ENCODE measurements around the gene TBX1. TPM values are rescaled to one million over a fixed set of nuclear protein-coding genes. Genes with fewer than 3 reads are reported as not detected.

The TBX1 gene
- total RNA-seq, 2 donors from 2014 or later: 0.12 TPM; not detected in 1

GRCh38 chr22:19806213-19807160, 45.9 kb downstream of the TBX1 start:
- DNase-seq: no peak
- H3K36me3 Mint-ChIP-seq (ENCODE audit: insufficient read depth in 2 of 2): no peaks in the 10 kb centered on the region
- H3K27me3 Mint-ChIP-seq (ENCODE audit: low read depth): no peaks in the 10 kb centered on the region
- H3K27ac Mint-ChIP-seq: no peak overlapping the region
- no peak overlapping the region for H3K4me3 Mint-ChIP-seq
- ATAC-seq (replicated peaks in 1 of 2): no peak
- H3K9me3 Mint-ChIP-seq: no peaks in the 10 kb centered on the region
- H3K4me1 Mint-ChIP-seq (ENCODE audit: low read depth): no peaks in the 10 kb centered on the region

GRCh38 chr22:19807161-19807913, 46.8 kb downstream of the TBX1 start:
- no peak overlapping the region for H3K27ac Mint-ChIP-seq
- H3K4me3 Mint-ChIP-seq: no peak overlapping the region
- no peaks in the 10 kb centered on the region for H3K4me1 Mint-ChIP-seq (ENCODE audit: low read depth)
- H3K9me3 Mint-ChIP-seq: no peaks in the 10 kb centered on the region
- no peak for DNase-seq
- no peak for ATAC-seq (replicated peaks in 1 of 2)
- H3K27me3 Mint-ChIP-seq (ENCODE audit: low read depth): no peaks in the 10 kb centered on the region
- no peaks in the 10 kb centered on the region for H3K36me3 Mint-ChIP-seq (ENCODE audit: insufficient read depth in 2 of 2)

- Mint-ChIP-seq H3K27me3 (ENCODE audit: low read depth) (no peaks in the 10 kb centered on the region), H3K4me1 (ENCODE audit: low read depth) (no peaks in the 10 kb centered on the region), H3K27ac (no peak overlapping the region), H3K4me3 (no peak overlapping the region), H3K36me3 (ENCODE audit: insufficient read depth in 2 of 2) (no peaks in the 10 kb centered on the region), H3K9me3 (no peaks in the 10 kb centered on the region)
- no peak for DNase-seq
- ATAC-seq (replicated peaks in 1 of 2): no peak
Observed at GRCh38 chr22:19807914-19808872, 47.6 kb downstream of the TBX1 start.

GRCh38 chr22:19808873-19809478, 48.4 kb downstream of the TBX1 start:
- Mint-ChIP-seq H3K9me3 (no peaks in the 10 kb centered on the region), H3K27me3 (ENCODE audit: low read depth) (no peaks in the 10 kb centered on the region), H3K4me3 (no peak overlapping the region), H3K4me1 (ENCODE audit: low read depth) (no peaks in the 10 kb centered on the region), H3K36me3 (ENCODE audit: insufficient read depth in 2 of 2) (no peaks in the 10 kb centered on the region), H3K27ac (no peak overlapping the region)
- no peak for DNase-seq
- ATAC-seq (replicated peaks in 1 of 2): no peak

- H3K9me3 Mint-ChIP-seq: no peaks in the 10 kb centered on the region
- no peak overlapping the region for H3K4me3 Mint-ChIP-seq
- no peak for DNase-seq
- H3K27me3 Mint-ChIP-seq (ENCODE audit: low read depth): no peaks in the 10 kb centered on the region
- H3K4me1 Mint-ChIP-seq (ENCODE audit: low read depth): no peaks in the 10 kb centered on the region
- H3K36me3 Mint-ChIP-seq (ENCODE audit: insufficient read depth in 2 of 2): no peaks in the 10 kb centered on the region
- ATAC-seq (replicated peaks in 1 of 2): no peak
- no peak overlapping the region for H3K27ac Mint-ChIP-seq
Observed at GRCh38 chr22:19809741-19810140, 49.2 kb downstream of the TBX1 start.

GRCh38 chr22:19810381-19811201, 50.0 kb downstream of the TBX1 start:
- no peaks in the 10 kb centered on the region for H3K4me1 Mint-ChIP-seq (ENCODE audit: low read depth)
- DNase-seq (no peak), ATAC-seq (replicated peaks in 1 of 2) (peak; percentile 34 to 52)
- H3K27me3 Mint-ChIP-seq (ENCODE audit: low read depth): no peaks in the 10 kb centered on the region
- no peak overlapping the region for H3K27ac Mint-ChIP-seq
- no peaks in the 10 kb centered on the region for H3K36me3 Mint-ChIP-seq (ENCODE audit: insufficient read depth in 2 of 2)
- H3K4me3 Mint-ChIP-seq: no peak overlapping the region
- H3K9me3 Mint-ChIP-seq: no peaks in the 10 kb centered on the region

GRCh38 chr22:19811211-19811621, 50.6 kb downstream of the TBX1 start:
- no peaks in the 10 kb centered on the region for H3K4me1 Mint-ChIP-seq (ENCODE audit: low read depth)
- no peak for ATAC-seq (replicated peaks in 1 of 2)
- H3K4me3 Mint-ChIP-seq: no peak overlapping the region
- no peak for DNase-seq
- no peaks in the 10 kb centered on the region for H3K36me3 Mint-ChIP-seq (ENCODE audit: insufficient read depth in 2 of 2)
- no peaks in the 10 kb centered on the region for H3K27me3 Mint-ChIP-seq (ENCODE audit: low read depth)
- H3K9me3 Mint-ChIP-seq: no peaks in the 10 kb centered on the region
- no peak overlapping the region for H3K27ac Mint-ChIP-seq

GRCh38 chr22:19811811-19812771, 51.5 kb downstream of the TBX1 start:
- no peak overlapping the region for H3K4me3 Mint-ChIP-seq
- H3K36me3 Mint-ChIP-seq (ENCODE audit: insufficient read depth in 2 of 2): no peaks in the 10 kb centered on the region
- H3K27me3 Mint-ChIP-seq (ENCODE audit: low read depth): no peaks in the 10 kb centered on the region
- DNase-seq: no peak
- no peak for ATAC-seq (replicated peaks in 1 of 2)
- H3K9me3 Mint-ChIP-seq: no peaks in the 10 kb centered on the region
- H3K27ac Mint-ChIP-seq: no peak overlapping the region
- no peaks in the 10 kb centered on the region for H3K4me1 Mint-ChIP-seq (ENCODE audit: low read depth)

GRCh38 chr22:19812910-19813309, 52.3 kb downstream of the TBX1 start:
- no peaks in the 10 kb centered on the region for H3K4me1 Mint-ChIP-seq (ENCODE audit: low read depth)
- no peaks in the 10 kb centered on the region for H3K36me3 Mint-ChIP-seq (ENCODE audit: insufficient read depth in 2 of 2)
- H3K27me3 Mint-ChIP-seq (ENCODE audit: low read depth): no peaks in the 10 kb centered on the region
- H3K27ac Mint-ChIP-seq: no peak overlapping the region
- H3K9me3 Mint-ChIP-seq: no peaks in the 10 kb centered on the region
- ATAC-seq (replicated peaks in 1 of 2) (no peak), DNase-seq (no peak)
- no peak overlapping the region for H3K4me3 Mint-ChIP-seq

- Mint-ChIP-seq H3K27ac (no peak overlapping the region), H3K9me3 (no peaks in the 10 kb centered on the region), H3K4me1 (ENCODE audit: low read depth) (no peaks in the 10 kb centered on the region), H3K27me3 (ENCODE audit: low read depth) (no peaks in the 10 kb centered on the region), H3K36me3 (ENCODE audit: insufficient read depth in 2 of 2) (no peaks in the 10 kb centered on the region), H3K4me3 (no peak overlapping the region)
- ATAC-seq (replicated peaks in 1 of 2) (no peak), DNase-seq (no peak)
Observed at GRCh38 chr22:19814428-19814827, 53.9 kb downstream of the TBX1 start.

All from activated T-cell treated with anti-CD3 and anti-CD28 coated beads, Interleukin-2, amount 50 U/mL, for 72 hours (primary cell).